ENCODE measurements around the gene SH3BP2. TPM values are rescaled to one million over a fixed set of nuclear protein-coding genes. Genes with fewer than 3 reads are reported as not detected.

The SH3BP2 gene
- total and polyA plus RNA-seq, 10 of the 15 experiments (the other 5 are each of a cell fraction or from before 2014, with no cell fraction given) = 1.1 to 61.8 (median 23.9) TPM

- TF ChIP-seq RB1 (IDR thresholded peaks at IDR 0.05; ENCODE audit: borderline replicate concordance) = no peak
- no peak for TF ChIP-seq ATF7 (IDR thresholded peaks at IDR 0.05; ENCODE audit: low read depth)
- no peak for TF ChIP-seq TAF1 (IDR thresholded peaks at IDR 0.05; ENCODE audit: borderline replicate concordance, low read depth, low read length)
- no peak for TF ChIP-seq RCOR1 (conservative IDR thresholded peaks at IDR 0.05; ENCODE audit: low read depth, low read length)
- TF ChIP-seq BCLAF1 (IDR thresholded peaks at IDR 0.05) = no peak
- no peak for TF ChIP-seq FOXM1 (IDR thresholded peaks at IDR 0.05; ENCODE audit: low read depth, low read length)
- TF ChIP-seq BMI1 (IDR thresholded peaks at IDR 0.05; ENCODE audit: borderline replicate concordance) = no peak
- no peak for TF ChIP-seq RBBP5 (conservative IDR thresholded peaks at IDR 0.05)
- no peak for TF ChIP-seq DPF2 (IDR thresholded peaks at IDR 0.05)
- TF ChIP-seq MEF2A (IDR thresholded peaks at IDR 0.05; ENCODE audit: insufficient read depth, low read depth, low read length) = no peak
- no peak for TF ChIP-seq REST (IDR thresholded peaks at IDR 0.05; ENCODE audit: low read depth, low read length)
- no peak for TF ChIP-seq ZNF384 (IDR thresholded peaks at IDR 0.05; ENCODE audit: borderline replicate concordance, low read depth, low read length)
- TF ChIP-seq SIN3A (IDR thresholded peaks at IDR 0.05; ENCODE audit: low read depth, low read length) = no peak
- TF ChIP-seq JUNB (IDR thresholded peaks at IDR 0.05) = no peak
- TF ChIP-seq ZNF687 (IDR thresholded peaks at IDR 0.05) = no peak
- TF ChIP-seq GABPA (IDR thresholded peaks at IDR 0.05; ENCODE audit: low read depth) = no peak
- no peak for TF ChIP-seq SMAD5 (IDR thresholded peaks at IDR 0.05; ENCODE audit: low read depth)
- TF ChIP-seq SMC3 (IDR thresholded peaks at IDR 0.05; ENCODE audit: borderline replicate concordance, low read length) = no peak
These were observed 51.2 kb downstream of the SH3BP2 start (continued) for GRCh38 chr4:2843941-2844584.
